Neural progenitor cell (in vitro differentiated cells): ENCODE measurements around the gene PRELP. TPM values are rescaled to one million over a fixed set of nuclear protein-coding genes. Genes with fewer than 3 reads are reported as not detected.
A peak's percentile ranks its signal among the peaks of the same experiment; 100 is the strongest.

ENCODE experiments used
- DNase-seq: peaks from one replicate; pipeline ENCODE4 v3.0.0-alpha.2; 2016; ENCODE audit warnings: low spot score
- H2AFZ ChIP-seq: fragments of 200-600 bp; sonication (generic); replicated peaks from 2 replicates; pipeline ENCODE4 v1.6.1; 2016; ENCODE audit warnings: antibody characterized with exemption
- H3F3A ChIP-seq: fragments of 200-600 bp; sonication (generic); 2 replicates; pipeline ENCODE4 v1.6.1; 2016; ENCODE audit warnings: antibody characterized with exemption, low read depth
- H3K27ac ChIP-seq: fragments of 200-600 bp; sonication (generic); 2 replicates; pipeline ENCODE4 v1.5.1; 2016; ENCODE audit warnings: mild to moderate bottlenecking
- H3K27me3 ChIP-seq: fragments of 200-600 bp; sonication (generic); 2 replicates; pipeline ENCODE4 v1.6.1; 2016; ENCODE audit warnings: mild to moderate bottlenecking, moderate library complexity
- H3K36me3 ChIP-seq: fragments of 200-600 bp; sonication (generic); 2 replicates; pipeline ENCODE4 v1.5.1; 2016
- H3K4me1 ChIP-seq: fragments of 200-600 bp; sonication (generic); 2 replicates; pipeline ENCODE4 v1.6.1; 2016; ENCODE audit warnings: mixed run types
- H3K4me2 ChIP-seq: fragments of 200-600 bp; sonication (generic); 2 replicates; pipeline ENCODE4 v1.6.1; 2016
- H3K4me3 ChIP-seq: fragments of 200-600 bp; sonication (generic); 2 replicates; pipeline ENCODE4 v1.5.1; 2016
- H3K79me2 ChIP-seq: fragments of 200-600 bp; sonication (generic); 2 replicates; pipeline ENCODE4 v1.6.1; 2016; ENCODE audit warnings: low read depth
- H3K9ac ChIP-seq: fragments of 200-600 bp; sonication (generic); 2 replicates; pipeline ENCODE4 v1.6.1; 2016
- H3K9me3 ChIP-seq: fragments of 200-600 bp; sonication (generic); 2 replicates; pipeline ENCODE4 v1.5.1; 2016; ENCODE audit warnings: low read depth
- H4K20me1 ChIP-seq: fragments of 200-600 bp; sonication (generic); 2 replicates; pipeline ENCODE4 v1.6.1; 2016; ENCODE audit warnings: low read depth
- H3K27ac Mint-ChIP-seq: 3 replicates; pipeline ENCODE4 v1.8.0; 2021; ENCODE audit warnings: mixed read lengths
- H3K27me3 Mint-ChIP-seq: 2 replicates; pipeline ENCODE4 v1.8.0; 2022; ENCODE audit warnings: low read depth, mild to moderate bottlenecking, inconsistent platforms, moderate library complexity, mixed read lengths; ENCODE audit not compliant: insufficient read depth
- H3K36me3 Mint-ChIP-seq: 3 replicates; pipeline ENCODE4 v1.8.0; 2021; ENCODE audit warnings: mixed read lengths
- H3K4me1 Mint-ChIP-seq: 3 replicates; pipeline ENCODE4 v1.8.0; 2021; ENCODE audit warnings: mixed read lengths
- H3K4me3 Mint-ChIP-seq: 3 replicates; pipeline ENCODE4 v1.8.0; 2021; ENCODE audit warnings: mild to moderate bottlenecking, moderate library complexity, mixed read lengths
- H3K9me3 Mint-ChIP-seq: 3 replicates; pipeline ENCODE4 v1.8.0; 2020; ENCODE audit warnings: mixed read lengths
- CTCF ChIP-seq: fragments of 200-600 bp; sonication (generic); IDR thresholded peaks from 2 replicates; pipeline ENCODE4 v1.5.1; 2017; ENCODE audit warnings: antibody characterized with exemption, mild to moderate bottlenecking
- EZH2 ChIP-seq: fragments of 200-600 bp; sonication (generic); IDR thresholded peaks from 2 replicates; pipeline ENCODE4 v1.6.1; 2017; ENCODE audit warnings: antibody characterized with exemption, mild to moderate bottlenecking, moderate library complexity
- EZH2phosphoT487 ChIP-seq: fragments of 200-600 bp; sonication (generic); IDR thresholded peaks from 2 replicates; pipeline ENCODE4 v1.6.1; 2017; ENCODE audit warnings: antibody characterized with exemption
- total RNA-seq: library from RNA; depleted of rRNA; stranded (reverse); fragments of >200 nt; gene quantifications from 2 replicates; pipeline ENCODE4 v1.2.3, GENCODE V29; 2015; ENCODE audit warnings: low replicate concordance

PRELP gene
- total RNA-seq, 1 donor from 2014 or later, result 0.26 TPM

- DNase-seq, result no peak
- peaks cover 9% of the 10 kb centered on the region for H3K4me1 Mint-ChIP-seq
- H3K9me3 Mint-ChIP-seq, result peaks cover 14% of the 10 kb centered on the region
- Histone ChIP-seq H3K9me3 (no peaks in the 10 kb centered on the region), H3K9ac (no peak overlapping the region), H3K79me2 (no peaks in the 10 kb centered on the region), H3K36me3 (no peaks in the 10 kb centered on the region), H3K4me1 (peaks cover 9% of the 10 kb centered on the region), H3K4me2 (no peak overlapping the region), H3K4me3 (no peak overlapping the region), H2AFZ (no peak overlapping the region), H3F3A (no peaks in the 10 kb centered on the region), H4K20me1 (no peaks in the 10 kb centered on the region), H3K27ac (no peak overlapping the region), H3K27me3 (no peaks in the 10 kb centered on the region)
- H3K27me3 Mint-ChIP-seq, result peaks cover 21% of the 10 kb centered on the region
- H3K4me3 Mint-ChIP-seq, result no peak overlapping the region
- H3K36me3 Mint-ChIP-seq, result no peaks in the 10 kb centered on the region
- H3K27ac Mint-ChIP-seq, result peak overlapping the region; percentile 40
- TF ChIP-seq EZH2, result no peak
- TF ChIP-seq EZH2phosphoT487, result no peak
- TF ChIP-seq CTCF, result no peak
Measured at GRCh38 chr1:203441766-203442165, 33.8 kb upstream of the PRELP start.

- Histone ChIP-seq H3K27ac (no peak overlapping the region), H3K9me3 (no peaks in the 10 kb centered on the region), H3K36me3 (no peaks in the 10 kb centered on the region), H3K4me2 (no peak overlapping the region), H3K4me1 (peaks cover 9% of the 10 kb centered on the region), H4K20me1 (no peaks in the 10 kb centered on the region), H3K4me3 (no peak overlapping the region), H3K79me2 (no peaks in the 10 kb centered on the region), H3F3A (no peaks in the 10 kb centered on the region), H3K9ac (no peak overlapping the region), H2AFZ (no peak overlapping the region), H3K27me3 (no peaks in the 10 kb centered on the region)
- H3K27ac Mint-ChIP-seq, result no peak overlapping the region
- peaks cover 11% of the 10 kb centered on the region for H3K4me1 Mint-ChIP-seq
- H3K4me3 Mint-ChIP-seq, result no peak overlapping the region
- H3K9me3 Mint-ChIP-seq, result peaks cover 15% of the 10 kb centered on the region
- DNase-seq, result no peak
- H3K27me3 Mint-ChIP-seq, result peaks cover 21% of the 10 kb centered on the region
- no peak for TF ChIP-seq EZH2
- no peak for TF ChIP-seq CTCF
- no peak for TF ChIP-seq EZH2phosphoT487
- no peaks in the 10 kb centered on the region for H3K36me3 Mint-ChIP-seq
Measured at GRCh38 chr1:203442821-203443220, 32.8 kb upstream of the PRELP start.

GRCh38 chr1:203443296-203443695 is 32.3 kb upstream of the PRELP start:
- no peak overlapping the region for H3K4me3 ChIP-seq
- H3K79me2 ChIP-seq, result no peaks in the 10 kb centered on the region
- no peak overlapping the region for H2AFZ ChIP-seq
- H4K20me1 ChIP-seq, result no peaks in the 10 kb centered on the region
- H3K4me2 ChIP-seq, result no peak overlapping the region
- no peak for DNase-seq
- Mint-ChIP-seq H3K27me3 (peaks cover 21% of the 10 kb centered on the region), H3K9me3 (peaks cover 15% of the 10 kb centered on the region), H3K36me3 (no peaks in the 10 kb centered on the region), H3K4me1 (peaks cover 15% of the 10 kb centered on the region), H3K27ac (no peak overlapping the region), H3K4me3 (no peak overlapping the region)
- peaks cover 12% of the 10 kb centered on the region for H3K4me1 ChIP-seq
- H3K36me3 ChIP-seq, result no peaks in the 10 kb centered on the region
- TF ChIP-seq EZH2, result no peak
- TF ChIP-seq CTCF, result no peak
- TF ChIP-seq EZH2phosphoT487, result no peak
- H3F3A ChIP-seq, result no peaks in the 10 kb centered on the region
- no peak overlapping the region for H3K9ac ChIP-seq
- H3K9me3 ChIP-seq, result no peaks in the 10 kb centered on the region
- no peaks in the 10 kb centered on the region for H3K27me3 ChIP-seq
- no peak overlapping the region for H3K27ac ChIP-seq
